Measurements from ENCODE around the gene PCOLCE2. TPM values are rescaled to one million over a fixed set of nuclear protein-coding genes. Genes with fewer than 3 reads are reported as not detected.

PCOLCE2 gene
- total RNA-seq, 1 experiment from 2014 or later, result 1.5 TPM

GRCh38 chr3:142881445-142882224 is 7.2 kb downstream of the PCOLCE2 start:
- Histone ChIP-seq H3K4me1 (replicated peaks; ENCODE audit: insufficient read depth) (no peaks in the 10 kb centered on the region), H4K20me1 (ENCODE audit: insufficient read depth) (no peaks in the 10 kb centered on the region), H3K9me3 (ENCODE audit: insufficient read depth, low read depth) (no peaks in the 10 kb centered on the region), H2AFZ (no peak overlapping the region), H3F3A (ENCODE audit: insufficient read depth, low read depth) (no peaks in the 10 kb centered on the region; the same call in 1 of the 2 replicates), H3K36me3 (ENCODE audit: low read depth) (no peaks in the 10 kb centered on the region), H3K27me3 (ENCODE audit: insufficient read depth, low read depth) (no peaks in the 10 kb centered on the region), H3K27ac (no peak overlapping the region), H3K4me3 (no peak overlapping the region), H3K9me2 (ENCODE audit: insufficient read depth) (no peaks in the 10 kb centered on the region), H3K4me2 (no peak overlapping the region), H3K79me2 (ENCODE audit: low read depth) (no peaks in the 10 kb centered on the region)
- ChIA-PET POLR2A (ENCODE audit: unreplicated experiment) (no interaction called here), CTCF (no interaction called here)
- no peak for DNase-seq
- intact Hi-C loops (cut with micrococcal nuclease; ENCODE audit: unreplicated experiment), result no loop called here
- no TSS peak for BruUV-seq (replicated peaks)
- TF ChIP-seq EZH2 (IDR thresholded peaks at IDR 0.05; ENCODE audit: low read depth), result no peak
- TF ChIP-seq, protein P1, sequence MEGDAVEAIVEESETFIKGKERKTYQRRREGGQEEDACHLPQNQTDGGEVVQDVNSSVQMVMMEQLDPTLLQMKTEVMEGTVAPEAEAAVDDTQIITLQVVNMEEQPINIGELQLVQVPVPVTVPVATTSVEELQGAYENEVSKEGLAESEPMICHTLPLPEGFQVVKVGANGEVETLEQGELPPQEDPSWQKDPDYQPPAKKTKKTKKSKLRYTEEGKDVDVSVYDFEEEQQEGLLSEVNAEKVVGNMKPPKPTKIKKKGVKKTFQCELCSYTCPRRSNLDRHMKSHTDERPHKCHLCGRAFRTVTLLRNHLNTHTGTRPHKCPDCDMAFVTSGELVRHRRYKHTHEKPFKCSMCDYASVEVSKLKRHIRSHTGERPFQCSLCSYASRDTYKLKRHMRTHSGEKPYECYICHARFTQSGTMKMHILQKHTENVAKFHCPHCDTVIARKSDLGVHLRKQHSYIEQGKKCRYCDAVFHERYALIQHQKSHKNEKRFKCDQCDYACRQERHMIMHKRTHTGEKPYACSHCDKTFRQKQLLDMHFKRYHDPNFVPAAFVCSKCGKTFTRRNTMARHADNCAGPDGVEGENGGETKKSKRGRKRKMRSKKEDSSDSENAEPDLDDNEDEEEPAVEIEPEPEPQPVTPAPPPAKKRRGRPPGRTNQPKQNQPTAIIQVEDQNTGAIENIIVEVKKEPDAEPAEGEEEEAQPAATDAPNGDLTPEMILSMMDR (conservative IDR thresholded peaks at IDR 0.05), result no peak

DNA sequence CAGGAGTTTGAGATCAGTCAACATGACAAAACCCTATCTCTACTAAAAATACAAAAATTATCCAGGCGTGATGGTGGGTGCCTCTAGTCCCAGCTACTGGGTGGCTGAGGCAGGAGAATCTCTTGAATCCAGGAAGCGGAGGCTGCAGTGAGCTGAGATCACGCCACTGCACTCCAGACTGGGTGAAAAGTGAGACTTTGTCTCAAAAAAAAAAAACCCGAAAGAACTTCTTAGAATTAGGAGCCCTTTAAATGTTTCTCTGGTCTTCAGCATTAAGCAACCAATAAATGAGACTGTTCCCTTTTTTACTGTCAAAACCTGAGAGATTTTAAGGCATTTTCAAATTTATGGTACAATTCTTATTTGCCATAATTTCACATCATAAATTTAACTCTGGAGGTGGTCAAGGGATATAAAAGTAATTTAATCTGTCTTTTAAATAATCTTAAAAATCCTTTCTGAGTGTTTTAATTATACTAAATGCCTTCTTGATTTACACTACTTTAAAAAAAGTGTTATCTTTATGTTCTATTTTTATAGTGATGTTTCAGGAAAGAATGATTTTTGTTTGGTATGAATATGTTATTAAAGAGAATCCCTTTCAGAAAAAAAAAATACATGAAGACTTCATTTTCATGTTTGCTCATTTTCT is 10.1 kb downstream of the PCOLCE2 start:
- ChIA-PET POLR2A (ENCODE audit: unreplicated experiment) (interaction anchor here (0.6 kb wide), 1 partner anchor 687 kb away, joined by 8 read pairs; no protein-coding TSS in a partner anchor), CTCF (interaction anchor here (0.6 kb wide), 1 partner anchor 753 kb away, joined by 4 read pairs; no protein-coding TSS in a partner anchor)
- Histone ChIP-seq H3K27ac (no peak overlapping the region), H3K9me3 (ENCODE audit: insufficient read depth, low read depth) (no peaks in the 10 kb centered on the region), H3K27me3 (ENCODE audit: insufficient read depth, low read depth) (no peaks in the 10 kb centered on the region), H3K4me2 (no peak overlapping the region), H2AFZ (no peak overlapping the region), H3K4me3 (no peak overlapping the region), H3K4me1 (replicated peaks; ENCODE audit: insufficient read depth) (no peaks in the 10 kb centered on the region), H4K20me1 (ENCODE audit: insufficient read depth) (no peaks in the 10 kb centered on the region), H3K9me2 (ENCODE audit: insufficient read depth) (no peaks in the 10 kb centered on the region), H3K79me2 (ENCODE audit: low read depth) (no peaks in the 10 kb centered on the region), H3K36me3 (ENCODE audit: low read depth) (no peaks in the 10 kb centered on the region), H3F3A (ENCODE audit: insufficient read depth, low read depth) (no peaks in the 10 kb centered on the region)
- BruUV-seq (replicated peaks), result no TSS peak
- no peak for DNase-seq
- no peak for TF ChIP-seq EZH2 (IDR thresholded peaks at IDR 0.05; ENCODE audit: low read depth)
- TF ChIP-seq, protein P1 (conservative IDR thresholded peaks at IDR 0.05), result no peak
- intact Hi-C loops (cut with micrococcal nuclease; ENCODE audit: unreplicated experiment), result no loop called here

DNA sequence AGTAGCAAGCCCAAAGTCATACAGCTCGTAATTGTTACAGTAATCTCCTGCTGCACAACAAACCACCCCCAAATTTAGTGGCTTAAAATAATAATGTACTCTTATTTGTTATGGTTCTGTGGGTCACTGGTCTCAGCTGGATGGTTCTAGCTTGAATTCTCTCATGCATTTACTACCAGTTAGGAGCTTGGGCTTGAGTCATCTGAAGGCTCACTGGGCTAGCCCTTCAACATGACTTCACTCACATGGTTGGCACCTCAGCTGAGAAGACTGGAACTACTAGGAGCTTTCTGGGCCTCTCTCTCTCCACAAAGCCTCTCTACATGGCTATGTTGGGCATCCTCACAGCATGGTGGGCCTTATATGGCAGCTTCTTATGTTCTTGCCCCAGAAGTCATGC is 12.5 kb downstream of the PCOLCE2 start:
- BruUV-seq (replicated peaks), result no TSS peak
- Histone ChIP-seq H4K20me1 (ENCODE audit: insufficient read depth) (no peaks in the 10 kb centered on the region), H3K9me2 (ENCODE audit: insufficient read depth) (no peaks in the 10 kb centered on the region), H3K27ac (no peak overlapping the region), H3F3A (ENCODE audit: insufficient read depth, low read depth) (no peaks in the 10 kb centered on the region), H2AFZ (no peak overlapping the region), H3K79me2 (ENCODE audit: low read depth) (no peaks in the 10 kb centered on the region), H3K4me1 (replicated peaks; ENCODE audit: insufficient read depth) (no peaks in the 10 kb centered on the region), H3K36me3 (ENCODE audit: low read depth) (no peaks in the 10 kb centered on the region), H3K4me3 (no peak overlapping the region), H3K9me3 (ENCODE audit: insufficient read depth, low read depth) (no peaks in the 10 kb centered on the region), H3K4me2 (no peak overlapping the region), H3K27me3 (ENCODE audit: insufficient read depth, low read depth) (no peaks in the 10 kb centered on the region)
- ChIA-PET POLR2A (ENCODE audit: unreplicated experiment) (no interaction called here), CTCF (no interaction called here)
- no peak for DNase-seq
- intact Hi-C loops (cut with micrococcal nuclease; ENCODE audit: unreplicated experiment), result no loop called here
- TF ChIP-seq, protein P1 (conservative IDR thresholded peaks at IDR 0.05), result no peak
- no peak for TF ChIP-seq EZH2 (IDR thresholded peaks at IDR 0.05; ENCODE audit: low read depth)

All from PC-9 (cell line).